NCI-H2029 (cell line): Measurements from ENCODE around the gene CPSF4.
"Not testable (repeated sequence)": the region's sequence is repeated elsewhere in the genome, so short reads cannot be mapped to it uniquely, and the experiment has no call there.

Source experiments
- DNase-seq: peaks from one replicate; lab custom pipeline; 2025; lab: John Stamatoyannopoulos, UW

CPSF4 gene

DNA sequence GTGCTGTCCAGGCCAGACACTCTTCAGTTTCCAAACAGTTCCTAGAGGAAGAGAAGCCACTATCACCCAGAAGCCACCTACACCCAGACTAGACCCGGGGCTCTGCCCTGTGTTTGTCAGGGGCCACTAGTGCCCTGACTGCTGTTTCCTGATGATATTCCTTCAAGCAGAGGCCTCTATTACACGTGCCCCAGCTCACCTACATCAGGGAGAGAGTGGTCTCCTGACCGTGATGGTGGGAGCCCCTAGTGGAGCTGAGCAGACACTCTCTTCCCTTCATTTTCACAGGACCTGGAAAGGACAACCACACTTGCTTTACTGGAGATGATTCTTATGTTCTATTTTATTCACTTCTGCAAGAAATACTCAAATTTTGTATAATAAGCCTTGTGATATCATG lies 52.1 kb downstream of the CPSF4 start:
- no peak for DNase-seq

DNA sequence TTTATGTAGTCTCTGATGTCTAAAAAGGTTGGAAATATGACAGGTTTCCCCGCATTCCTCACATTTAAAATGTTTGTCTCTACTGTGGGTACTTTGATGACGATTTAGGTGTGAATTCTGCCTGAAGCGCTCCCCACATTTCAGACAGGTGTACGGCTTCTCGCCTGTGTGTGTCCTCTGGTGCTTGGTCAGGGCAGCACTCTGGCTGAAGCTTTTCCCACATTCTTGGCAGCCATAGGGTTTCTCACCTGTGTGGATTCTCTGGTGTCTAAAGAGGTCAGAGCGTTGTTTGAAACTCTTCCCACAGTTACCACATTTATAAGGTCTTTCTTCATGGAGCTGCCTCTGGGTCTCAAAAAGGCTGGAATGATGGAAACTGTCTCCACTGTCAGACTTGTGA lies 55.1 kb downstream of the CPSF4 start:
- DNase-seq, result no peak

DNA sequence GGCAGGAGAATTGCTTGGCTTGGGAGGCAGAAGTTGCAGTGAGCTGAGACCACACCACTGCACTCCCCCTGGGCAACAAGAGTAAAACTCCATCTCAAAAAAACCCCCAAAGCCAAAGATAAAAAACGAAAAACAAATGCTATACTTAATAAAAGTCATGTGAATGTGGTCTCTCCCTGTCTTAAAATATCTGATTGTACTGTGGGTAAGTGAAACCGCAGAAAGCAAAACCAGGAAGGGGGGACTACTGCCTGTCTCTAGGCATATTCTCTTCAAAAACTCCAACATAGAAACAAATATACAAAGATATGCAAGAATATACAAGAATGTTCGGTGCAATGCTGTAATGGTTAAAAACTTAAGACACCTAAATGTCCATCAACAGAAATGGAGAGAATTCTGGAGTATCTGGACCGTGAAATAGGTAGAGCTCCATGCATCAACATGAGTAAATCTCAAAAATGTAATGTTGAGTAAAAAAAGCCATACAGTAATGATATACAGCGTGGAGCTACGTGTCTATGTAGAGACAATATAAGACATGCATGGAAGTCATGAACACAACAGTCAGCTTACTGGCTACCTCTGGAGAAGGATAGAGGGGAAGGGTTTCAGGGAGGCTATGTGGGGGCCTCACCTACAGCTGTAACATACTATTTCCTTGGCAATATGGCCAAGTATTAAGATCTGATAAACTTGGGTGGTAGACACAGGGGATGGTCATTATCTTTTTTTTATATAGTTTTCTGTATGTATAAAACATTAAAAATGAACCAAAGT lies 59.2 kb downstream of the CPSF4 start:
- no peak for DNase-seq

DNA sequence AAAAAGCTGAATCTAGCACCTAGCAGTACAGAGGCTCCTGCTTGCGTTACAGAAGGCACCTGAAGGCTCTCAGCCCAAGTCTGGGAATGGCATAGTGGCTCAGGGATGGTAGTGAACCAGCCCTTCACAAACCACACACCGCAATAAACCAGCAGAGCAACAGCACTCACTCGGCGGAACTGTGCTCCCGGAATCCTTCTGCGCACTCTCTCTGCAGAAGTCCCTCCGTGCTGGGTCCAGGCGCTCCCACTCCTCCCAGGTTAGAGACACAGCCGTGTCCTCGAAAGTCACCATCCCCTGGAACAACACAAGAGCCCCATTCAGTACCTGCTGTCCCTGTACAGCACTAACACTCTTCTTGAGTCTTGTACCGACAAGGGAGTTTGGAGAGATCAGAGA lies 59.8 kb downstream of the CPSF4 start:
- no peak for DNase-seq

DNA sequence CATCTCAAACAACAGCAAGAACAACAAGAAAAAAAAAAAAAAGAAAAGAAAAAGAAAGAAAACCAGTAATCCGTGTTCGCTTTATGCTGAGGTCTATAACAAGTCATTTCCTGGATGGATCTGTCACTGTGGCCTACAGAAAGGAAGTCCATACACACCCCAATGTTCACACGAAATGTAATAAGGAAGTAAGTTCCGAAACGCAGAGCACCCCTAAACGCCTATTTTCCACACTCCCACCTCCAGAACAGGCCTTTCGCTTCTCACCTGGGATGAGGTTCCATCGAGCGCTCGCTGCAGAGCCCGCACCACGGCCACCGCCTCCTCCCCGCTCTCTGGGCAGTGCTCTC lies 60.6 kb downstream of the CPSF4 start:
- DNase-seq, result no peak

DNA sequence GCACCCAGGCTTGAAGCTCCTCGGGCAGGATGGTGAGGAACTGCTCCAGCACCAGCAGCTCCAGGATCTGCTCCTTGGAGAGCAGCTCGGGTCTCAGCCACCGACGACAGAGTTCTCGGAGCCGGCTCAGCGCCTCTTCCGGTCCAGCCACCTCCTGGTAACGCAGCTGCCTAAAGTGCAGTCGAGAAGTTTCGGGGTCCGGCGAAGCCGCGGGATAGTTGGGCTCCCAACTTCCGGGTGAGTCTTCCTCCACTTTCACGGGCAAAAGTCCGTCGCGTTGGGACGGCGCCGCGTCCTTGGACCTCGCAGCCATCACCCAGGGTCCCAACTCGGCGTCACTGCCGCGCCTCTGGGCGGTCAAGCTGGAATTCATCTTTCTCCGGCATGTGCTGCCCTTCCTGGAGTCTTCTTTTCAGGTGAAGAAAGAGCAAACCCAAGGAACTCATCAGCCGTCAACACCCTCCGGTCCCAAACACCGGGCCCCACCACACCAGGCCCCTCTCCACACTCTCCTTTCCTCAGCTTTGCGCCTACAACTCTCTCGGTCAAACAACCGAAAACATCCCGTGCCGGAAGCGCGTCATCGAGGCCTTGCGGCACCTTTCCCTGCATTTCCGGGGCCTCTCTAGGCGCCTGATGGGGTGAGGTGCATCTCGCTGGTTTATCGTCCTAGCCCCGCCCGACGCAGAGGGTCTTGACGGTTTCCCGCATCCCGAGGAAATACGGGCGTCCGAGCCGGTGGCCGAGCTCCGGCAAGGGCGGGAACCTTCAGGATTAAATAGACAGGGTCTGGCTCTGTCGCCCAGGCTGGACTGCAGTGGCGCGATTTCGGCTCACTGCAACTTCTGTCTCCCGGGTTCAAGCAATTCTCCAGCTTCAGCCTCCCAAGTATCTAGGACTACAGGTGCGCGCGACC lies 61.2 kb downstream of the CPSF4 start, which contains the start of gene ZNF394:
Gene ZNF394, minus strand, starts transcription at position 561 of the 916 bp plus-strand sequence. Its CDS starts 188 bp downstream, at position 373.
- DNase-seq, result peak; percentile 84

DNA sequence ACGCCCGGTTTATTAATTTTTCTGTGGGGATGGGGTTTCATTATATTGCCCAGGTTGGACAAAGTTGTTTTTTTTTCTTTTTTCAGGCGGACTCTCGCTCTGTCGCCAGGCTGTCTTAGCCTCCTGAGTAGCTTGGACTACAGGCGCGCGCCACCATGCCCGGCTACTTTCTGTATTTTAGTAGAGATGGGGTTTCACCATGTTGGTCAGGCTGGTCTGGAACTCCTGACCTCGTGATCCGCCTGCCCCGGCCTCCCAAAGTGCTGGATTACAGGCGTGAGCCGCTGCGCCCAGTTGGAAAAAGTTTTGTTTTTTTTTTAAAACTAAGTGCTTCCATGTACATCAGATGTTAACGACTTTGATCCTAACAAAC lies 61.9 kb downstream of the CPSF4 start:
- no peak for DNase-seq

DNA sequence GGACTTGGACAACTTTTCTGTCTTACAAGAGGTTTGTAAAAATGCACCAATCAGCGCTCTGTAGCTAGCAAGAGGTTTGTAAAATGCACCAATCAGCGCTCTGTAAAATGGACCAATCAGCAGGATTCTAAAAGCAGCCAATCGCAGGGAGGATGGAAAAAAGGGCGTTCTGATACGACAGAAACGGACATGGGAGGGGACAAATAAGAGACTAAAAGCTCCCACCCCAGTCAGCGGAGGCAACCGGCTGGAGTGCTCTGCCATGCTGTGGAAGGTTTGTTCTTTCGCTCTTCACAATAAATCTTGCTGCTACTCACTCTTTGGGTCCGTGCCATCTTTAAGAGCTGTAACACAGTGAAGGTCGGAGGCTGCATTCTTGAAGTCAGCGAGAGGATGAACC lies 62.5 kb downstream of the CPSF4 start:
- not testable (repeated sequence) for DNase-seq

DNA sequence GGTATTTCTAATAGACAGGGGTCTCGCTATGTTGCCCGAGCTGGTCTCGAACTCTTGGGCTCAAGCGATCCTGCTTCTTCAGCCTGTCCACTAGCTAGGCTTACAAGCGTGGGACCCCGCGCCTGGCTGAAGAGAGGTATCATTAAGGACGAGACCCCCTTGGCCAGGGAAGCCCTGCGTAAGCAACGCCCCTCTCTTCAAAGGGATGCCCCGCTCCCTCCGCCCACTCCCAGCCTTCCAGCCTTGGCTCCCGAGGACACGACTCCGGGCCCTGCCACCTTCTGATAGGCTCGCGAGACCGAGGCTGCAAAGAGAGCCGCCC lies 65.5 kb downstream of the CPSF4 start:
- DNase-seq, result peak; percentile 96

DNA sequence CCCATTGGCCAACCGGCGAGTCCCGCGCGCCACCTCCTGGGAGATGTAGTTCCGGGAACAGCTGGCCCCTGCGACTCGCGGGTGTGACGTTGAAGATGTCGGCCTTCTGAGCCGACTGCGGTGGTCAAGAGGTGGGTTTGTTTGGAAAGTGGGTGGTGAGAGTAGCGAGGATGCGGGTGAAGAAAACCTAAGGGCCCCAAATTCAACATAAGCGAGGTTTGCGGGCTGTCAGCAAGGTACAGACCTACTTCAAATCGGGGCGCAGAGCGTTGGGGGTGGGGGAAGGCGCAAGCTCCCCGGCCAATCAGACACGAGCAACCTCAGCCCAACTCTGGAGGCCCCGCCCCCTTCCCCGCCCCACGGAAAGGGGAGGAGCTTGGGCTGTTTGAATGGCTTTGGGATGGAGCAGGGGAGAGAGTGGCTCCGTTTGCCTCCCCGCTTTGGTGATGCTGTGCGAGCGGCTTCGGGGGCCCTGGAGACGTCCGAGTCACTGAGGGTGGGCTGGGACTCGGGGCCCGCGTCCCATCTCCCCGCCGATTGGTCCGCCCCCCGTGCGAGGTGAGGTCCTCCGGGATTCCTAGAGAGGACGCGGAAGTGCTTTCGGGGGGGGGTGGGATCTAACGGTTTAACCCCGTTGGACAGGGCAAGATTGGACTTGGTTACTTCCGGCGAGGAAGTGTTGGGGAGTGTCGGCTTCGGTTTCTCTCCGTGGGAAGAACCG lies 66.0 kb downstream of the CPSF4 start, which contains the start of gene ZKSCAN5:
Gene ZKSCAN5, plus strand, starts transcription at position 60 of the 721 bp plus-strand sequence. CDS start 1,383 bp downstream, outside the sequence.
- DNase-seq, result peak; percentile 90

DNA sequence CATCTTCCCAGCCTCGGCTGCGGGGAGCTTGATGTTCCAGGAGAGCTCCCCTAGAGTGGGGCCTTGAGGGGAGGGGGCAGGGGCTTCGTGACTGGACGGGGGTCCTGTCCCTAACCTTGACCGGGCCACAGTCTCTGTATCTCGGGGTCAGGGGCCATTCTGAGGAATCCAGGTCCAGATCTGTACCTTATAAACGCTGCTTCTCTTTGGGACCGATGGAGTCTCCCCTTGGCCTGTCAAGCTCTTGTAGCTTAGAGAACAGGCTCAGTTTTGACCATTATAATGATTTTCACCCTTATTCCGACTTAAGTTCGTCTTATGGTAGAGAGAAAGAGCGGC lies 66.5 kb downstream of the CPSF4 start:
- DNase-seq, result no peak
